ENCODE results near the gene ATP5F1E.
"Not testable (repeated sequence)": the region's sequence is repeated elsewhere in the genome, so short reads cannot be mapped to it uniquely, and the experiment has no call there.

ATP5F1E gene

GRCh38 chr20:59043698-59044097 is 11.6 kb upstream of the ATP5F1E start:
- DNase-seq (ENCODE audit: low spot score) (no peak), FAIRE-seq (no peak)

GRCh38 chr20:59042796-59043631 is 10.9 kb upstream of the ATP5F1E start:
- peak; percentile 100 for DNase-seq (ENCODE audit: low spot score)
- FAIRE-seq: peak; percentile 69

GRCh38 chr20:59042151-59042795 is 10.1 kb upstream of the ATP5F1E start, which contains the start of gene PRELID3B:
TSS of gene PRELID3B (minus strand) at chr20:59042786. CDS start at chr20:59042730, 56 bp downstream.
- DNase-seq (ENCODE audit: low spot score) (no peak), FAIRE-seq (no peak)

GRCh38 chr20:59041487-59041886 is 9.4 kb upstream of the ATP5F1E start:
- FAIRE-seq; DNase-seq (ENCODE audit: low spot score): not testable (repeated sequence)

- FAIRE-seq (no peak), DNase-seq (ENCODE audit: low spot score) (no peak)
Observed at GRCh38 chr20:59040667-59041066, 8.5 kb upstream of the ATP5F1E start.

GRCh38 chr20:59039233-59039632 is 7.1 kb upstream of the ATP5F1E start:
- no peak for FAIRE-seq
- DNase-seq (ENCODE audit: low spot score): no peak

- FAIRE-seq: no peak
- DNase-seq (ENCODE audit: low spot score): no peak
Observed at GRCh38 chr20:59037386-59037785, 5.3 kb upstream of the ATP5F1E start.

- no peak for DNase-seq (ENCODE audit: low spot score)
- no peak for FAIRE-seq
Observed at GRCh38 chr20:59035381-59035780, 3.2 kb upstream of the ATP5F1E start.

GRCh38 chr20:59033616-59034165 is 1.6 kb upstream of the ATP5F1E start:
- FAIRE-seq (no peak), DNase-seq (ENCODE audit: low spot score) (no peak)

- FAIRE-seq (no peak), DNase-seq (ENCODE audit: low spot score) (no peak)
Observed at GRCh38 chr20:59033093-59033492, 958 bp upstream of the ATP5F1E start.

GRCh38 chr20:59032713-59033059 is 551 bp upstream of the ATP5F1E start:
- DNase-seq (ENCODE audit: low spot score) (peak; percentile 65), FAIRE-seq (no peak)

- FAIRE-seq (no peak), DNase-seq (ENCODE audit: low spot score) (no peak)
Observed at GRCh38 chr20:59031564-59032022, 542 bp downstream of the ATP5F1E start.

- FAIRE-seq (no peak), DNase-seq (ENCODE audit: low spot score) (no peak)
Observed at GRCh38 chr20:59030911-59031563, 1.1 kb downstream of the ATP5F1E start.

GRCh38 chr20:59028812-59029211 is 3.3 kb downstream of the ATP5F1E start:
- DNase-seq (ENCODE audit: low spot score) (no peak), FAIRE-seq (no peak)

GRCh38 chr20:59027741-59028320 is 4.3 kb downstream of the ATP5F1E start:
- DNase-seq (ENCODE audit: low spot score): no peak
- no peak for FAIRE-seq

GRCh38 chr20:59026904-59027740 is 5.0 kb downstream of the ATP5F1E start:
- DNase-seq (ENCODE audit: low spot score): no peak
- FAIRE-seq: no peak

GRCh38 chr20:59025511-59025910 is 6.6 kb downstream of the ATP5F1E start:
- FAIRE-seq (no peak), DNase-seq (ENCODE audit: low spot score) (no peak)

- DNase-seq (ENCODE audit: low spot score) (no peak), FAIRE-seq (no peak)
Observed at GRCh38 chr20:59025086-59025485, 7.0 kb downstream of the ATP5F1E start.

- FAIRE-seq (no peak), DNase-seq (ENCODE audit: low spot score) (no peak)
Observed at GRCh38 chr20:59024111-59024530, 8.0 kb downstream of the ATP5F1E start.

- FAIRE-seq: no peak
- DNase-seq (ENCODE audit: low spot score): no peak
Observed at GRCh38 chr20:59023616-59024015, 8.5 kb downstream of the ATP5F1E start.

- FAIRE-seq: no peak
Observed at GRCh38 chr20:59022754-59023153, 9.4 kb downstream of the ATP5F1E start.

More at GRCh38 chr20:59022754-59023153, 9.4 kb downstream of the ATP5F1E start:
- DNase-seq (ENCODE audit: low spot score): no peak

Measured in urothelium cell line (cell line).